HG02852 (cell line): ENCODE data around the gene CDK7.
"Not testable (repeated sequence)": the region's sequence is repeated elsewhere in the genome, so short reads cannot be mapped to it uniquely, and the experiment has no call there.

ENCODE experiments used
- ATAC-seq: cut with Tn5 transposase; IDR thresholded peaks from one replicate; pipeline ENCODE4 v1.9.1; 2021; ENCODE audit warnings: mild to moderate bottlenecking, moderate library complexity; ENCODE audit not compliant: unreplicated experiment

The CDK7 gene

GRCh38 chr5:69234457-69235268, at the start of gene CDK7:
TSS of gene CDK7 (plus strand) at chr5:69234886. CDS start at chr5:69234976, 90 bp downstream.
- ATAC-seq, result peak; percentile 99

DNA sequence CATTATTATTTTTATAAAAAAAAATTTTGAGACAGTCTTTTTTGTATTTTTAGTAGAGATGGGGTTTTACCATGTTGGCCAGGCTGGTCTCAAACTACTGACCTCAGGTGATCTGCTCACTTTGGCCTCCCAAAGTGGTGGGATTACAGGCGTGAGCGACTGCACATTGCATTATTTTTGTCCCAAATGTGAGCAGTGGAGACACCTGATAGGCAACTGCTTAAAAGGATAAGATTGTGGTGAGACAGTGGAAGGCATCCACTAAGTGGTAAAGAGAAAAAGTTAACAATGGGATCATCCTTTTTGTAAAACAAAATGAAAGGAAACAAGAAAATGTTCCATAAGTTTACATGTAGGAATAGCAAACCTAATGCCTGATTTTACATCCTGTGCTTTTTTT, 47.3 kb upstream of the CDK7 start:
- ATAC-seq, result no peak

- ATAC-seq, result no peak
These were observed 45.9 kb upstream of the CDK7 start for GRCh38 chr5:69188811-69189161.

DNA sequence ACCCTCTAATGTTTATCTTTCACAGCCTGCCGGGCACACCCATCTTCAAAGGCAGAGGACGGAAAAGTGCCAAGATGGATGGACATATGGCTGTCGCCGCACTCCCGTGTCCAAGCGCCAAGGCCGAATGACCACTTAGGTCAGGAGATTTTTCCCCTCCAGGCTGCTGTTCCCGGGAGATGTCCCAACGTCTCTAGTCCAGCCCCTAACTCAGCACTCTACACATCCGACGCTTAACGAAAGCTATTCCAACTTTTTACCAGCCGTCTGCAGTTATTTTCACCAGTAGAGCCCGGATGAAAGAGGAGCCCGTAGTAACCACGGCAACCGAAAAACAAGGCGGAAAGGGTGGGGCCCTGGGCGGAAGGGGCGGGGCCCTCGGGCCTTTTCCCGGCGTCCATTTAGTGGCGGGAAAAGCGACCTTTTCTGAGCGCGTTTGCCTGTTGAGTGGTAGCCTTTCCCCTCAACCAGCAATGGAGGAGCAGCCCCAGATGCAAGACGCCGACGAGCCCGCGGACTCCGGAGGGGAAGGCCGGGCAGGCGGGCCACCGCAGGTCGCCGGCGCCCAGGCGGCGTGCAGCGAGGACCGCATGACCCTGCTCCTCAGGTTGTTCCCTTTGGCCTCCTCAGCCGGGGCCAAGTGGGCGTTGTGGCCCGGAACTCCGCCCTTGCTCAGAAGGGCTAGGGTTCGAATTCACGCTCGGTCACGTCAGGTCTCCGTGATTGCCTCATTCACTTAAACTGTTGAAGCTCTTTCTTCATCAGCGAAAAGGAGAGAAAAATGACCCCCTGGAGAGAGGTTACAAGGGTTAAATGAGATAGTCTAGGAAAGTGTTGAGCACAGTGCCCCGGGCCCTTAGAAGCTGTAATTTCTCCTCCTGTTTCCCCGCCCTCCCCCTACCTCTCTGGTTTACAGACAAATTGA, 45.3 kb upstream of the CDK7 start, which contains the start of gene CENPH:
CENPH (plus strand) TSS at position 422 of the 925 bp plus-strand sequence; CDS start at position 474, 52 bp downstream.
- peak; percentile 93 for ATAC-seq

DNA sequence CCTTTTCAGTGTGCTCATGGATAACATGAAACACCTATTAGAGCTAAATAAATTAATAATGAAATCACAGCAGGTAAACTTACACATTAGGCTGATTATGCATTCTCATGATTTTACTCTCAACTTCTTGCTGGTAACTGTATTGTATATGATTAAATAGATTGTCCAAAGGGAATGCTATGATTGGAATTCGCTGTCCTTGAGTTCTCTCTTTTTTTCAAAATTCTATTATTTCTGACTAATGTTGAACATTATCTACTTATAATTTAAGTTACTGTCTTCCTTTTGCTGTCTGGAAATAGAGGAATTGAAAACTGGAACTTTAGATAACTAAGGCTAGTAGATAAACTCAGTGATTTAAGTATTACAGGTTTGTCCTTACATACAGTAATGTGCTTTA, 32.2 kb upstream of the CDK7 start:
- ATAC-seq, result no peak

GRCh38 chr5:69206528-69207190, 28.0 kb upstream of the CDK7 start:
- ATAC-seq, result no peak

- ATAC-seq, result no peak
These were observed 25.1 kb upstream of the CDK7 start for GRCh38 chr5:69209602-69210001.

GRCh38 chr5:69211200-69211599, 23.5 kb upstream of the CDK7 start:
- no peak for ATAC-seq

- no peak for ATAC-seq
These were observed 22.7 kb upstream of the CDK7 start for GRCh38 chr5:69212022-69212421.

GRCh38 chr5:69213513-69214215, 21.0 kb upstream of the CDK7 start:
- ATAC-seq, result no peak

GRCh38 chr5:69217151-69217511, 17.6 kb upstream of the CDK7 start:
- ATAC-seq, result no peak

- ATAC-seq, result peak; percentile 92
These were observed 16.8 kb upstream of the CDK7 start for GRCh38 chr5:69217548-69218526.

DNA sequence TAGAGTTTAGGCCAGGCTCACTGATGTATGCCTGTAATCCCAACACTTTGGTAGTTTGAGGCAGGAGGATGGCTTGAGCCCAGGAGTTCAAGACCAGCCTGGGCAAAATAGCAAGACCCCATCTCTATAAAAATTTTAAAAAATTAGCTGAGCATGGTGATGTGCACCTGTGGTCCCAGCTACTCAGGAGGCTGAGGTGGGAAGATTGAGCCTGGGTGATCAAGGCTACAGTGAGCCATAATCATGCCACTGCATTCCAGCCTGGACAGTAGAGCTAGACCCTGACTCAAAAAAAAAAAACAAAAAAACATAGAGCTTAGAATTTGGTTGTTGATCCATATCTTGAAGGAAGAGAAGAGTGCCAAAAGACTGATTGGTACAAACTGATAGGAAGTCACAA, 14.7 kb upstream of the CDK7 start:
- ATAC-seq, result no peak

DNA sequence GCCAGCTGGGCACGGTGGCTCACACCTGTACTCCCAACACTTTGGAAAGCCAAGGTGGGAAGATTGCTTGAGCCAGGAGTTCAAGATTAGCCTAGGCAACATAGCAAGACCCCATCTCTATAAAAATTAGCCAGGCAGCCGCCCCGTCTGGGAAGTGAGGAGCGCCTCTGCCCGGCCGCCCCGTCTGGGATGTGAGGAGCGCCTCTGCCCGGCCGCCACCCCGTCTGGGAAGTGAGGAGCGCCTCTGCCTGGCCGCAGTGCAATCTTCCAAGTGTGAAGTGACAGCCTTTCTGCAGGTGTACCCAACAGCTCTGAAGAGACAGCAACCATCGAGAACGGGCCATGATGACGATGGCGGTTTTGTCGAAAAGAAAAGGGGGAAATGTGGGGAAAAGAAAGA, 14.3 kb upstream of the CDK7 start:
- not testable (repeated sequence) for ATAC-seq

- not testable (repeated sequence) for ATAC-seq
These were observed 13.9 kb upstream of the CDK7 start for GRCh38 chr5:69220833-69221232.

GRCh38 chr5:69224520-69224919, 10.2 kb upstream of the CDK7 start:
- ATAC-seq, result no peak

DNA sequence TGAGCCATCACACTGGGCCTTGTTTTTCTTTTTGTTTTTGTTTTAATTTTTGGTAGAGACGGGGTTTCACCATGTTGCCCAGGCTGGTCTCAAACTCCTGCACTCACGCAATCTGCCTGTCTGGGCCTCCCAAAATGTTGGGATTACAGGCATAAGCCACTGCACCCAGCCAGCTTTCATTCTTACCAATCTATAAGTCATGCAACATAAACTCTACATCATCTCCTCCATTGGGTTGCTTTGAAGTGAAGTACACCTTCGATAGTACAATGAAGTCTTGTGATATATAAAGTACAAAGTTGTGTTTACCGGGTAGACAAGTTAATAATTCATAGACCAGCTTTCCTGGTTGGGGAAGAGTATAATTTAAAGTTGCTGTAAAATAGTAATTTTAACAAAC, 8.8 kb upstream of the CDK7 start:
- ATAC-seq, result no peak

DNA sequence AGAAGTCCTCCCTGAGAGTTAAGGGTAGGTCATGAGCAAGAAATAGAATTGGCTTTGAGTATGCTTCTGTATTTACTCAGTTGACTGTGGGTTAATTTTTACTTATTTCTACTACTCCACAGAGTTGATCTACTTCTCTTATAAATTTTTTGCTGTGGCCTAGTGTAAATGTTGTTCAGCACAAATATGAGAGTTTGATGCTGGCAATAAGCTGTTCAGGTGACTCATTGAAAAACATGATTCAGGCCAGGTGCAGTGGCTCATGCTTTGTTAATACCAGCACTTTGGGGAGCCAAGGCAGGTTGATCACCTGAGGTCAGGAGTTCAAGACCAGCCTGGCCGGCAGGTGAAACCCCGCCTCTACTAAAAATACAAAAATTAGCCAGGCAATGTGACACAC, 4.5 kb upstream of the CDK7 start:
- ATAC-seq, result no peak

GRCh38 chr5:69231281-69231680, 3.4 kb upstream of the CDK7 start:
- no peak for ATAC-seq

DNA sequence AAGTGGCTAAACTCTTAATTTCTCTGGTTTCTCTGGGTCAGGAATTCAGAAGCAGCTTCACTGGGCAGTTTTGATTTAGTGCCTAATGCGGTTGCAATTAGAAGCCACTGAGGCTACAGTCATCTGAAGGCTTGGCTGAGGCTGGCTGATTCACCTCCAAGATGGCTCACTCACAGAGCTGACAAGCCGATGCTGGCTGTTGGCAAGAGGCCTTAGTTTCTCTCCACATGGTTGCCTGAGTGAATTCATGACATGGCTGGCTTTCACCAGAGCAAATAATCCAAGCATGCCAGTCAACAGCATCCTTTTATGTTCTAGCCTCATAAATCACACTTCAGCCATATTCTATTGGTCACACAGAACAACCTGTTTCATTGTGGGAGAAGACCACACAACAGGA, 2.8 kb upstream of the CDK7 start:
- no peak for ATAC-seq
